Measurements from ENCODE around the gene SYT1. TPM values are rescaled to one million over a fixed set of nuclear protein-coding genes. Genes with fewer than 3 reads are reported as not detected.

SYT1 gene
- total RNA-seq, 1 donor from 2014 or later: 0.91 TPM

DNA sequence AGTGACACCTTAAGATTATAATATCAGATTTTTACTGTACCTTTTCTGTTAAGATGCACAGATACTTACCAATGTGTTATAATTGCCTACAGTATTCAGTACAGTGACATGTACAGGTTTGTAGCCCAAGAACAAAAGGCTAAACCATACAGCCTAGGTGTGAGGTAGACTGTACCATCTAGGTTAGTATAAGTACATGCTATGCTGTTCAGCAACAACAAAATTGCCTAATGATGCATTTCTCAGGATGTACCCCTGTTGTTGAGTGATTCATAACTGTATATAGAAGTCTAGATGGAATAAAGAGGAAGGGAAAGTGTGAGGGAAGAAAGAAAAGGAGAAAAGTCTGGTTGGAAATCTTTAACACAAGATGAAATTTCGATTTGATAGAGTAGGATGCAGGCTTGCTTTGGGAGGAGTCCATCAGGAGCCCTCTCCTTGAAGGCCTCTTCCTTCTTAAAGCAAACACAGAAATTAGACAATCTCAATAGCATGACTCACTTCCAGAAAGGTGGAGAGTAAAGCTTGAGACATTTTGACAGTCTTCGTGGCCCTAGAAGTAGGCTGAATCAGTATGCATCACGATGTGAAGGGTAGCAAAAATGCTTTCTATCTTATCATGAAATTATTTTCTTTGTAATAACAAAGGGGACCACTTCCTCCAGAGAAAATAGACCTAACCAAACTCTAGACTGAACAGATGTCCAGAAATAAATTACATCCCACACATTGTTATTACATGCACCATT lies 191.5 kb downstream of the SYT1 start:
- no peak for DNase-seq (ENCODE audit: low spot score)
- no peak for ATAC-seq

DNA sequence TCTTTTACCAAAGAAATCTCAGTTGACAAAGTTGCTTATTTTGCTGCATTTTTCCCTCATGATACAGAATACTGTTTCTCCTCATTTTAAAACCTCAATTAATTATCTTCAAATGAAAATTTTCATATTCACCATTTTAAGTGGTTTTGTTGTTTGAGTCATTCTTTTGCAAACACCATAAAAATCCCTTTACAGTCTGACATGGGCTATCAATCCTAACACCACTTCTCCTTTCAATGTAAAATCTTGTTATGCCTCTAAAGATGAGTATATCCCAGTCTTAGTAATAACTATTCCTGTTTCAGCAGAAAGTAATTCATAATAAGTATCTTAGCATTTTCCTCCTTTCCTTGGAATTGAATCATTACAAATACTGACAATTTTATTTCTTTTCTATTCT lies 192.2 kb downstream of the SYT1 start:
- DNase-seq (ENCODE audit: low spot score): no peak
- ATAC-seq: no peak

DNA sequence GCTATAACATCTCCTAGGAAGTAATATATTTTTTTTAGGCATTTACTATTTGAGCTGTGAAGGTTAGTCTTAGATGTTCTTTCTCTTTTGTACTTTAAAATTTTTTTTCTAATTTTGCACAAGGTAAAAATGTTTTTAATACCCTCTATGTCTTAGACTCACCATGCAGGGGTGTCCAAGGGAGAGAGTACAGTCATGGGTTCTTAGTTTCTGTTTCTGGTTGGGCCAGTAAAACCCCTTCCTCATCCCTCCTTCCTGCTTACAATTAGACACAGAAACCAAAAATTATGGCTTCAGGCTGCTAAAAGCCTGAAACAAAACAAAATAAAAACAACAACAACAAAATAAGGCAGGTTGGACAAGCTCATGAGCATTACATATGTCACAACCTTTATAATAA lies 193.0 kb downstream of the SYT1 start:
- DNase-seq (ENCODE audit: low spot score) (no peak), ATAC-seq (no peak)

DNA sequence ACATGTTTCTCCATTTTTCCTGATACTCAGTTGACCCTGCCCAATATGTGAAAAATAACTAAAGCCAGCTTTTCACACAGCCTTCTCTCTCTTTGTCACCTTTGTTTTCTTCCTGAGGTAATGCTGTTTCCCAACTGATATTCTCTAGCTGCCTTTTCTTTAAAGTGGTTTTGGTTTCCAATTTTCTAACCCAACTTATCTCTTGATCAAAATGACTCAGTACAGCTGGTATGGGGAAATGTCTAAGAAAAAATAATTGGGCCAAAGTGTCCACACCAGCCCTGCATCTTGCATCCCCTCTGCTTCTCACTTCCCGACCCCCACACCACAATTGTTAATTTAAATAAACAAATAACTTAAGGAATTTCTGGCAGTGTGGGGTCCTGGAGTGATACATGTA lies 193.8 kb downstream of the SYT1 start:
- DNase-seq (ENCODE audit: low spot score) (no peak), ATAC-seq (no peak)

DNA sequence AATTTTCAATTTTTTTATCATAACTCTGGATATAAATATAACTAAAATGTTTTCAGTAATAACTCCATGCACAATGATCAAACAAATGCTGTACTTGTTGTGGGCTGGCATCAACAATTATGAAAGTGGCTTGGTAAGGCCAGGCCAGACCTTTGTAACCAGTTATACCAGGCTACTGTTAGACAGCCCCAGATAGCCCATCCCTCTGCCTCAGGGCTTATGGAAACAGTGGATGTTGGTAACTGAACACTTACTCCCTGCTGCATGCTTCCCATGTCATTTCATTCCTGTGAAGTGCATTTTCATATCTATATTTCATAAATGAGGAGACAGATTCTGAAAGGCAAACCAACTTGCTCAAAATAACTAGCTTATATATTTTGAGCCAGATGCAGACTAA lies 195.0 kb downstream of the SYT1 start:
- no peak for DNase-seq (ENCODE audit: low spot score)
- ATAC-seq: no peak

DNA sequence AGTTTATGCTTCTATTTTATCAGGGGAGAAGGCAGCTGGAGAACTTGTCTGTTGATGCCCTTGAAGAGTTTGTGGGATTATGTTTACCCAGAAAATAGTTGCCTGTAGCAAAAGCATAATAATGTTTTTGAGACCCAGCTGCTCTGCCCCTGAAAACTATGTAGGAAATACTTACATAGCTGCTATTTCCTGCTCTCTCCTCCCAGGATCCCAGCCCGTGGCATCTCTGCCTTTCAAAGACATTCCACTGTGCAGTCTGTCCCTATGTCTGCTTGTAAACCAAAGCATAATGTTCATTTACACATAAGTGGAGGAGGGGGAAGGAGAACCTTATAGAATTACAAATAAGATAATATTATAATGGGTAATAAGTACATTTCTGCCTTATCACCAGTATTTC lies 198.7 kb downstream of the SYT1 start:
- ATAC-seq (no peak), DNase-seq (ENCODE audit: low spot score) (no peak)

DNA sequence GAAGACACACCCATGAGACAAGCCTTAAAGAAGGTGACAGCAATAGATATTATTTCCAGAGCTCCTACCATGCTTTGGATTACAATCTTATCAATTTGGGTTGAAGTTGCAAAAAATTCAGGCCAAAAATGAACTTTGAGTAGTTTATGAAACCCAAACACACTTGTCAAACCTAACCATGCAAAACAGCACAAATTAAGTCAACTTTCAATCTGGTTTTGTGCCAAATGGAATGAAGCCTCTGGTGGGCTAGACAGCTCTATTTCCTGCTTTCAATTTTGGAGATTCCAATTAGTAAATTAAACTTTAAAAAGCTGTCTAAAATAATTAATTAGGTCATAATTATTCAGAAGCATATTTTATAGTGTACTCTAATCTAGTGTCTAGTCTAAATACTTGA lies 203.4 kb downstream of the SYT1 start:
- no peak for ATAC-seq
- no peak for DNase-seq (ENCODE audit: low spot score)

DNA sequence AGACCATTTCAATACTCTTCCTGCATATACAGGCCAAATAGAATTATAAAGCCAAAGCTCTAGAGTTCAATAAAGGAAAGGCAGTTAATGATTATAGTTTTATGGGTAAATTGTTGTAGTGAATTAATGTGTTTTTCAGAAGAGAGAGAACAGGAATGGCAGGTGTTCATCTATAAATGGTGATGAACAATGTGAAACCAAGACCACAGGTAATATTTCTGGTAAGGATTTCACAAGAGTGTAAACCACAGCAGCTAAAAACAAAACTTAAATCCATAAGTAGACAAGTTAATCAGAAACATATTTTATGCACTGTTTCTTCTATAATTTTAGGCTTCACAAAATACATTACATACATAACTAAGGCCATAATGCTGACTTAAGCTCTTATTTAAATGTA lies 204.4 kb downstream of the SYT1 start:
- no peak for ATAC-seq
- no peak for DNase-seq (ENCODE audit: low spot score)

DNA sequence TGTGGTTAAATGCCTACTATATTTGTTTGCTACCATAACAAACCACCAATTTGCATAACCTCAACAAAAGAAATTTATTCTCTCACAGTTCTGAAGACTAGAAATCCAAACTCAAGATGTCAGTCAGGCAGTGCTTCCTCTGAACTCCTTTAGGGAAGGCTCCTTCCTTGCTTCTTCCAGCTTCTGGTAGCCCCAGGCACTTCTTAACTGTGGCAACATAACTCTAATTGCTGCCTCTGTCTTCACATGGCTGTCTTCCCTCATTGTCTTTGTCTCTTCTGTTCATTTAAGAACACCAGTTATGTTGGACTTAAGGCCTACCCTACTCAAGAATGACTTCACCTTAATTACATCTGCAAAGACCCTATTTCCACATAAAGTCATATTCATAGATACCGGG lies 206.9 kb downstream of the SYT1 start:
- ATAC-seq (no peak), DNase-seq (ENCODE audit: low spot score) (no peak)

DNA sequence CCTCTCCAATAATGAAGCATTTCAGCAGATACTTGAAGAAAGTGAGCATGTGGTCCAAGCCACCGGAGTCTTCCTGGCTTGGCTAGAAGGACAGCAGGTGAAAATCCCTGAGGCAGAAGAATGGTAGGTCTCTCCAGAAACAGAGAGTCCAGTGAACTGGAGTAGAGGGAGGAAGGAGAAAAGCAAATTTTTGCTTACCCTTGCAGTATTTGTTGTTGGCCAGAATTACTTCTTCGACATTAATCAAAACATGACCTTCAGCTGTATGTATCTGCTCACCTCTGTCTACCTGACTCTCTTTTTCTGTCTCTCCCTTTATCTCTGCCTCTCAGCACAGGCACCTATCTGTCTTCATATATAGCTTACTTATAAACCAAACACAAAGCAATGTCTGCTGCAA lies 208.9 kb downstream of the SYT1 start:
- no peak for DNase-seq (ENCODE audit: low spot score)
- no peak for ATAC-seq

DNA sequence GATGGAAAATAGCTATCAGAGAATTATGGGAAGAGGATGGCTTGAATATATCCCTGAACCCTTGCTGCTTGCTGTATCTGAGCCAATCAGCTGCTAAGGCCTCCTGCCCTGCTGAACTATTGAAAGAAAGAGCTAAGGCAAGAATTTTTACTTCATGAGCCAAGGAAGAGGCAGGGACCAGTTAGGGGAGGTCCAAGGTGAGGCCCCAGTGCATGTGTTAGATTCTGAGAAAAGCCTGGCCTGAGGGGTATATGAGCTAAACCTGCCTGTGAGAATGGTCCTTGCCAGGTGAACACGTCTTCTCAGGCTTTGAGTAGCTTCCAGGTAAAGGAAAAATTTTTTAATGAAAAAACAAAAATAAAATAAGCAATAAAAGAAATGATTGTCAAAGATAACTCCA lies 218.0 kb downstream of the SYT1 start:
- ATAC-seq: no peak

DNA sequence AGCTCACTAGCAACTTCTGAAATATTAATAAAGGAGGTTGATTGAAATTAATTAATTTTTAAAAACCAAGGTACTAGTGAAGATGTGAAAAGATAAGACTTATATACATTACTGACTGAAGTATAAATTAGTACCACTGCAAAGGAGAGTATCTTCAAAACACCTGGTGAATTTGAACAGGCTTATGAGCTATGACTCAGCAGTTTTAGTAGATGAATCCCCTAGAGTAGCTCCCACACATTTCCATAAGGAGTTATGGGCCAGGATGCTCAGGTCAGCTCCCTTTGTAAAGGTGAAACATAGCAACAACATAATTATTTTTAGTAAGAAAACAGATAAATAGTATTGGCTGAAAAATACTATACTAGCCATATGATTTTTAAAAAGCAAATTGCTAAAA lies 218.6 kb downstream of the SYT1 start:
- DNase-seq (ENCODE audit: low spot score): no peak
- ATAC-seq: no peak

More for the DNA sequence above, 218.0 kb downstream of the SYT1 start:
- DNase-seq (ENCODE audit: low spot score): no peak

DNA sequence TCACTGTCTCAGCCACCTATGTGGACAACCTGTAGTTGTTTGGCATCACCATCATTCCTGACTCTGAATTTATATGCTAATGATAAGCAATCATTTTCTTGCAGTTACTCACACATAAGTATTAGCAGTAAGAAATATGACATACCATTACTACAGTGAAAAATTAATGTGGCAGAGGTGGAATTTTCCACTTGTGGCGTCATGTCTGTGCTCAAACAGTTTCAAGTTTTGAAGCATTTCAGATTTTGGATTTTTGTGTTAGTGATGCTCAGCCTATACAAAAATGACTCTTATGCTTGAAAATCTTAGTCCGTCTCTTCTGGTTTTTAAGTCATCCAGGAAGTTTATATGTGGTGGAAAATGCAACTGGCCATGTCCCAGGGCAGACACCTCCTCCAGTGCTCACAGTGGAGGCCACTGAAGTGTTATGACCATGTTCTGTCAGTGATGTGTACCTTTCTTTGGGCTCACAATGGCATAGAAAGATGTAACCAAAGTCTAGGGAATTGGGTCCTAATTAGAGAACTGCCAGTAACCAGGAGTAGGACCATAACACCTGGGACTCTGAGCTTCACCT lies 220.6 kb downstream of the SYT1 start:
- ATAC-seq (no peak), DNase-seq (ENCODE audit: low spot score) (no peak)

DNA sequence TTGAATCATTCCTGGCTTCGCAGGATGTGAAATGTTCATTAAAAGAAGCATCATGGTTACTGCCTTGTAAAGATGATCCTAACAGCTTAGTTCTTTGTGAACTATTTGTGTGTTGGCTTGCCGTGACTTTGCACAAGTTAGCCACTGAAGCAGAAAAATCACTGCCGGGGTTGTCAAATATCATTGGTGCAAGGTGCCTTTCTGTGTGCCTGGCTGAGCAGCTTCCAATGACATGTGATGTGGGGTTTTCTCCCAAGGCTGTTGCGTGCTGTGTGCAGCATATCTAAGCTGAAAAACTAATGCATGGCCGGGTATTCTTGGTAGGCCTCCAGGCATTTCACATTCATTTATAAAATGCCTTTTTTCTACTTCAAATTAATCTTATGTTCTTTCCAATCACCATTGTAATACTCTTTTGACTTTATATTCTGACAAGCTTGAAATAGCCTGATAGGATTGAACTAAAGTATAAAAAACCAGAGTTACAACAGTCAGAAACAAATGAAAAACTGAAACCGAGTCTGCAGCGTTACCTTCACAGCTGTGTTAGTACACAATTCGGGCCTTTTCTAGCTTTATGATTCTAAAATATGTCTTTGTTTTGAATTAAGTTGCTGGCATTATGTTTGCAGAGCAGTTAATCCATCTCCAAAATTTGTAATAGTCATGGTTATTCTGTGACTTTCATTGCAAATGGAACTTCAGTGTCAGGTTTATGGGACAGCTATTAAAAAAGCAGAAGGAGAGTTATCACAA lies 222.1 kb downstream of the SYT1 start:
- no peak for DNase-seq (ENCODE audit: low spot score)
- ATAC-seq: no peak

DNA sequence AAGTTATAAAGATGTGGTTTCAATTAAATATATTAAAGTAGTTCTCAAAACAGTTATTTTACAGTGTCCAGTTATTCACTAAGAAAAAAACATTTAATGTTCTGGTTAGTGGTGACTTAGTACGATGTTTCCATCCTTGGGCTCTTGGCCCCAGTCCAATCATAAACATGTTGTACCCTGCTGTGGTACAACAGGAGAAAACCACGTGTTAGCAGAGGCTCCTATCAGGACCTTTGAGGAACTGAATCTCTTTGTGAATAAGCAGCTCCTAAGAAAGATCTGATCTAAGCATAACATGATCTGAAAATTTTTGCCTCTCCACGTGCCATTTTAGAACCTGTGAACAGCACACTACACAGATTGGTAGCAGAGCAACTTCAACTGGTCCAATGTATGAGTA lies 234.0 kb downstream of the SYT1 start:
- no peak for DNase-seq (ENCODE audit: low spot score)
- ATAC-seq: no peak

DNA sequence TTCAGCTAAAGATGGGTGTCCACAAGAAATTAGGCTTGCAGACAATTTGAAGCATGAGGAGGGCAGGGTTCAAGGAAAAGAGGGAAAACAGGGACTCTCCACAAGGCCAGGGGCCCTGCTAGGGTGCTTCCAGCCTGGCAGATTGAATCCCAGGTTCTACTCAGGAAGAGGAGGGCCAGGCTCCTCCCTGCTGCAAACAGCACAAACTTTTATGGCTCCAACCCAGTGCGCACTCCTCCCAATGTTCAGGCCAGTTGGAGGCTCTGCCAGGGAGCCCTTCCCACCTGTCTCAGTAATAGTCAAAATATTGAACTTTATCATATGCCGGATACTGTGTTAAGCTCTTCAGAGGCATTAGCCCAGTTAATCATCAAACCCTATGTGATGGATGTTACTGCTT lies 244.4 kb downstream of the SYT1 start:
- DNase-seq (ENCODE audit: low spot score): no peak
- ATAC-seq: no peak

DNA sequence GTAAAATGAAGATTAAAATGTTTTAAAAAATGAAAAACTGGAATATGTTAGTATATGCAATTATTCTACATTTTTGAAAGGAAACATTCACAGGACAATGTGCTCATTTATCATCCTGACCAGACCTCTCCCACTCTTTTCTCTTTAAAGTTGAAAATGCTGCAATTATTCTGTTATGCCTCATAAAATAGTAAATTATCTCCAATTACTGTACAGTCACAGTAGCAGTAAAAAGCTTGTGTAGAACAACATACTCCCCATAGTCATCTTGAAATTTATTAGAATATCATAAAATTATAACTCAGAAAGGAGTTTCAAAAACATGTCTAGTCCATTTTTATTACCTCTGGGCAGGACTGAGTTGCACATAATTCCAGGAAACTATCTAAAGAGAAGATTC lies 250.3 kb downstream of the SYT1 start:
- DNase-seq (ENCODE audit: low spot score): no peak
- ATAC-seq: no peak

DNA sequence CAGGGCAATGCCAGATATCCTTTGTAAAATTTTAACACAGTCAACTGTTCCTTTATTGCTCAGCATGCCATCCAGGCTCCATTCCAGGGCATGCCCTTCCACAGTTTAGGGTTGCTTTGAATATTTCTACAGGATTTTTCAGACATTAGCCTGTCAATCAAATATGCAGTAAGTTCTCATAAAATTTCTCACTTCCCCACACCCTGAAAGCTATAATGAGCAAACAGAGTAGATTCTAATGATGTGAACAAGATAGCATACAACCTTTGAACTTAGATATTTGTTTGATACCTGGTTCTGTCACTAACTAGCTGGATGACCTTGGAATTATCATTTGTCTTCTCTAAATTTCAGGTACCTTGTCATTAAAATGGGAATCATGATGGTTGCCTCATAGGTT lies 251.2 kb downstream of the SYT1 start:
- ATAC-seq: no peak
- DNase-seq (ENCODE audit: low spot score): no peak

DNA sequence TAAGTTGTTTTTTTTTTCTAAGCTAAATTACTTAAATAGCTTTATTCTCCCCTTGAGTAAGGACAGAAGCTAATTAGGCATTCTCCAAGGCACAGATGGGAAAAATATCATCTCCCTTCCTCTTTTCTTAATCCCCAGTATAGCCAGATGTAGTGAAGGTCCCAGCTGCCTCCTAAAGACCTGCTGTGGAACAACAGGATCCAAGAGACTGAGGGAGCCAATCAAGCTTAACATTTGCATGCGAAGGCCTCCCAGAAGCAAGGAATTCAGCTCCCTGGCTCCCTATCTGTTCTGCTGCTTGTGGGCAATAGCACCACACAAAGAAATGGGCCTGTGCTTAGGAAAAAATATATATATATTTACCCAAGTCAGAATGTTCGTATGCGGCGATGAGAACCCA lies 255.2 kb downstream of the SYT1 start:
- no peak for ATAC-seq

DNA sequence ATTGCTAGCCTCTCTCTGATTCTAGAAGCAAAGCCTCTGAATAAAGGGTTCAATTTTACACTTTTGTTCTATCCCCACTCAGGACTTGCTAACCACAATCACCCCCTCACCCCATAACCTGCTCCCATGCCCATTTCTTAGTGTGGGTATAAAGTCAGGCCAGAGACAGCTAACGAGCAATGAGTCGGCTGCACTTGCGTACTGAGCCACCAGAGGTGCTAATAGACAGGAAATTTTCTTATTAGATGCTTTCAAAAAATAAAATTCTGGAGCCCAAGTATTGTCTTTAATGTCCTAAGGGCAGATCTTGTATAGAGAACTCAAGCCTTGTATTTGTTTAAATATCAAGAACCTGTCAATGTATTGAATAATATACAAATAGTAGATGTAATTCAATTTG lies 256.9 kb downstream of the SYT1 start:
- no peak for ATAC-seq
- DNase-seq (ENCODE audit: low spot score): no peak

More for the DNA sequence above, 255.2 kb downstream of the SYT1 start:
- no peak for DNase-seq (ENCODE audit: low spot score)

DNA sequence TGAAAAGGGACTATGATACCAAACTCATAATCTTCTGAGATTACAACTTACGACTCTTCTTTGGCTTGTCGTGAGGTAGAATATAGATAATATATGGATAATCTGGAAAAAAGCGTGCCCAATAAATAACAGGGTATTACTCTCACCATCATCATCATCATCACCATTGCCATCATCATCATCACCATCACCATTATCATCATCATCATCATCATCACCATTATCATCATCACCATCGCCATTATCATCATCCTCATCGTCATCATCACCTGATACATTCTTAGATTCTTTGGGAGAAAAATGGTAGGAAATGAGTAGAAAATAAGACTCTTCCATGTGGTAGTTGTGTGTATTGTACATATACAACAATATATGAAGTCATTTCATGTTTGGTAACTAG lies 259.8 kb downstream of the SYT1 start:
- DNase-seq (ENCODE audit: low spot score): no peak
- ATAC-seq: no peak

DNA sequence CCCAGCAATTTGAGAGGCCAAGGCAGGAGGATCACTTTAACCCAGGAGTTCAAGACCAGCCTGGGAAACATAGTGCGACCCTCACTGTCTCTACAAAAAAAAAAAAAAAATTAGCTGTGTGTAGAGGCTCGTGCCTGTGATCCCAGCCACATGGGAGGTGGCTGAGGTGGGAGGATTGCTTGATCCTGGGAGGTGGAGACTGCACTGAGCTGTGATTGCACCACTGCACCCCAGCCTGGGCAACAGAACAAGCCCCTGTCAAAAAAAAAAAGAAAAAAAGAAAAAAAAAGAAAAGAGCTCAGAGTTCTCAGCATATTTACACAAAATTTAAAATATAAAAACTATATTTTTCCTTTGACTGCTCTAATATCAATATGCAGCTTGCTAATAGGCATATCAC lies 260.8 kb downstream of the SYT1 start:
- no peak for DNase-seq (ENCODE audit: low spot score)

More for the DNA sequence above, 260.8 kb downstream of the SYT1 start:
- ATAC-seq: no peak
